ENCODE measurements around the gene OVOL3.
"Not testable (repeated sequence)": the region's sequence is repeated elsewhere in the genome, so short reads cannot be mapped to it uniquely, and the experiment has no call there.

The OVOL3 gene

GRCh38 chr19:36120984-36121358 lies 10.0 kb downstream of the OVOL3 start:
- TF ChIP-seq CTCF (IDR thresholded peaks at IDR 0.05; ENCODE audit: extremely low read depth, insufficient read depth, missing control alignments), result no peak
- DNase-seq (ENCODE audit: low spot score), result no peak
- in situ Hi-C loops (cut with MboI; ENCODE audit: low pct_unique_long_range_greater_than_20kb, low sequenced_read_pairs, unreplicated experiment), result loop anchor here (10.0 kb wide), 1 partner anchor 54 kb away; no protein-coding TSS in a partner anchor

- no peak for DNase-seq (ENCODE audit: low spot score)
- in situ Hi-C loops (cut with MboI; ENCODE audit: low pct_unique_long_range_greater_than_20kb, low sequenced_read_pairs, unreplicated experiment), result loop anchor here (10.0 kb wide), 1 partner anchor 53 kb away; no protein-coding TSS in a partner anchor
- no peak for TF ChIP-seq CTCF (IDR thresholded peaks at IDR 0.05; ENCODE audit: extremely low read depth, insufficient read depth, missing control alignments)
These were observed 10.7 kb downstream of the OVOL3 start for GRCh38 chr19:36121486-36122124.

GRCh38 chr19:36125557-36125956 lies 14.6 kb downstream of the OVOL3 start:
- peak; percentile 76 for DNase-seq (ENCODE audit: low spot score)
- in situ Hi-C loops (cut with MboI; ENCODE audit: low pct_unique_long_range_greater_than_20kb, low sequenced_read_pairs, unreplicated experiment), result loop anchor here (10.0 kb wide), 1 partner anchor 49 kb away; no protein-coding TSS in a partner anchor
- TF ChIP-seq CTCF (IDR thresholded peaks at IDR 0.05; ENCODE audit: extremely low read depth, insufficient read depth, missing control alignments), result no peak

DNA sequence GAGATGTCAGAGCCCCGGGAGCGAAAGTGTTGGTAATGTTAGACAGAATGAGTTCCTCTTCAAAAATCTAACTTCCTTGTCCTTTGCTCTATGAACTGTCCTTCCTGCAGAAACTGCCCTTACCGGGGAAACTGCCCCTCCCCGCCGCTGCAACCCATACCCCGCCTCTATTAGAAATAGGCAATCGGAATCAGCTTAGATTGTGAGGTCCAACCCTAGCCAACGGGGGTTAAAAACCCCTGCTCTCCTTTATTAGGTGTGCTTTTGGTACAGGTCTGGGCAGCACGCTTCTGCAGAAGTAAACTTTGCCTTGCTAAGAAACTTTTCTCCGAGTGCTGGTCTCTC lies 17.4 kb downstream of the OVOL3 start:
- DNase-seq (ENCODE audit: low spot score), result no peak
- in situ Hi-C loops (cut with MboI; ENCODE audit: low pct_unique_long_range_greater_than_20kb, low sequenced_read_pairs, unreplicated experiment), result loop anchor here (10.0 kb wide), 1 partner anchor 46 kb away; no protein-coding TSS in a partner anchor

DNA sequence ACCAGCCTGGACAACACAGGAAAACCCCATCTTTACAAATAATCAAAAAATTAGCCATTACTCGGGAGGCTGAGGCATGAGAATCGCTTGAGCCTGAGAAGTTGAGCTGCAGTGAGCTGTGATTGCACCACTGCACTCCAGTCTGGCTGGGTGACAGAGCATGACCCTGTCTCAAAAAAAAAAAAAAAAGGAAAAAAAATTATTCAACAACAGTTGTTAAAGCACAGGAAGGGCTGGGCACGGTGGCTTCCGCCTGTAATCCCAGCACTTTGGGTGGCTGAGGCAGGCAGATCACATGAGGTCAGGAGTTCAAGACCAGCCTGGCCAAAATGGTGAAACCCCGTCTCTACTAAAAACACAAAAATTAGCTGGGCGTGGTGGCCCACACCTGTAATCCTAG lies 20.3 kb downstream of the OVOL3 start:
- DNase-seq (ENCODE audit: low spot score); in situ Hi-C loops (cut with MboI; ENCODE audit: low pct_unique_long_range_greater_than_20kb, low sequenced_read_pairs, unreplicated experiment): not testable (repeated sequence)

More for the DNA sequence above, 17.4 kb downstream of the OVOL3 start:
- no peak for TF ChIP-seq CTCF (IDR thresholded peaks at IDR 0.05; ENCODE audit: extremely low read depth, insufficient read depth, missing control alignments)

- in situ Hi-C loops (cut with MboI; ENCODE audit: low pct_unique_long_range_greater_than_20kb, low sequenced_read_pairs, unreplicated experiment); DNase-seq (ENCODE audit: low spot score): not testable (repeated sequence)
These were observed 23.9 kb downstream of the OVOL3 start for GRCh38 chr19:36134867-36135266.

- in situ Hi-C loops (cut with MboI; ENCODE audit: low pct_unique_long_range_greater_than_20kb, low sequenced_read_pairs, unreplicated experiment), result no loop called here
- TF ChIP-seq CTCF (IDR thresholded peaks at IDR 0.05; ENCODE audit: extremely low read depth, insufficient read depth, missing control alignments), result no peak
- no peak for DNase-seq (ENCODE audit: low spot score)
These were observed 26.2 kb downstream of the OVOL3 start for GRCh38 chr19:36136964-36137686.
